ES-I3 (cell line): ENCODE data around the gene ATP10A.

Source experiments
- H3K36me3 ChIP-seq: 2 replicates; pipeline ENCODE4 v1.6.1; 2013; ENCODE audit warnings: mild to moderate bottlenecking, low read length, control low read depth, moderate library complexity; ENCODE audit not compliant: insufficient read depth
- H3K4me1 ChIP-seq: 2 replicates; pipeline ENCODE4 v1.6.1; 2013; ENCODE audit warnings: mild to moderate bottlenecking, control low read depth, low read length; ENCODE audit not compliant: insufficient read depth
- H3K9ac ChIP-seq: 2 replicates; pipeline ENCODE4 v1.6.1; 2013; ENCODE audit warnings: low read depth, mild to moderate bottlenecking, low read length, moderate library complexity
- H3K9me3 ChIP-seq: 2 replicates; pipeline ENCODE4 v1.6.1; 2013; ENCODE audit warnings: mild to moderate bottlenecking, low read length, moderate library complexity; ENCODE audit not compliant: control insufficient read depth, insufficient read depth

ATP10A gene

GRCh38 chr15:25713736-25714537, 149.2 kb downstream of the ATP10A start:
- Histone ChIP-seq H3K36me3 (no peaks in the 10 kb centered on the region), H3K9me3 (no peaks in the 10 kb centered on the region), H3K9ac (no peak overlapping the region), H3K4me1 (no peaks in the 10 kb centered on the region)

GRCh38 chr15:25712961-25713355, 150.2 kb downstream of the ATP10A start:
- no peaks in the 10 kb centered on the region for H3K4me1 ChIP-seq
- H3K9me3 ChIP-seq, result no peaks in the 10 kb centered on the region
- no peak overlapping the region for H3K9ac ChIP-seq
- no peaks in the 10 kb centered on the region for H3K36me3 ChIP-seq

- Histone ChIP-seq H3K36me3 (no peaks in the 10 kb centered on the region), H3K9me3 (no peaks in the 10 kb centered on the region), H3K9ac (no peak overlapping the region), H3K4me1 (no peaks in the 10 kb centered on the region)
These were observed 150.8 kb downstream of the ATP10A start for GRCh38 chr15:25712192-25712960.

GRCh38 chr15:25711691-25712090, 151.4 kb downstream of the ATP10A start:
- Histone ChIP-seq H3K36me3 (no peaks in the 10 kb centered on the region), H3K9ac (no peak overlapping the region), H3K4me1 (no peaks in the 10 kb centered on the region), H3K9me3 (no peaks in the 10 kb centered on the region)

GRCh38 chr15:25711164-25711563, 152.0 kb downstream of the ATP10A start:
- H3K36me3 ChIP-seq, result no peaks in the 10 kb centered on the region
- no peak overlapping the region for H3K9ac ChIP-seq
- H3K9me3 ChIP-seq, result no peaks in the 10 kb centered on the region
- no peaks in the 10 kb centered on the region for H3K4me1 ChIP-seq

GRCh38 chr15:25710184-25710583, 152.9 kb downstream of the ATP10A start:
- H3K9me3 ChIP-seq, result no peaks in the 10 kb centered on the region
- no peaks in the 10 kb centered on the region for H3K36me3 ChIP-seq
- no peak overlapping the region for H3K9ac ChIP-seq
- no peaks in the 10 kb centered on the region for H3K4me1 ChIP-seq

GRCh38 chr15:25709437-25710159, 153.5 kb downstream of the ATP10A start:
- Histone ChIP-seq H3K9ac (no peak overlapping the region), H3K9me3 (no peaks in the 10 kb centered on the region), H3K36me3 (no peaks in the 10 kb centered on the region), H3K4me1 (no peaks in the 10 kb centered on the region)

- H3K9me3 ChIP-seq, result no peaks in the 10 kb centered on the region
- no peaks in the 10 kb centered on the region for H3K36me3 ChIP-seq
- H3K9ac ChIP-seq, result no peak overlapping the region
- H3K4me1 ChIP-seq, result no peaks in the 10 kb centered on the region
These were observed 154.7 kb downstream of the ATP10A start for GRCh38 chr15:25708391-25708790.

- H3K9ac ChIP-seq, result no peak overlapping the region
- H3K36me3 ChIP-seq, result no peaks in the 10 kb centered on the region
- no peaks in the 10 kb centered on the region for H3K9me3 ChIP-seq
- H3K4me1 ChIP-seq, result no peaks in the 10 kb centered on the region
These were observed 155.3 kb downstream of the ATP10A start for GRCh38 chr15:25707656-25708365.

- no peak overlapping the region for H3K9ac ChIP-seq
- no peaks in the 10 kb centered on the region for H3K4me1 ChIP-seq
- no peaks in the 10 kb centered on the region for H3K9me3 ChIP-seq
- no peaks in the 10 kb centered on the region for H3K36me3 ChIP-seq
These were observed 156.8 kb downstream of the ATP10A start for GRCh38 chr15:25706176-25706955.

GRCh38 chr15:25705433-25706115, 157.6 kb downstream of the ATP10A start:
- H3K9me3 ChIP-seq, result no peaks in the 10 kb centered on the region
- H3K36me3 ChIP-seq, result no peaks in the 10 kb centered on the region
- H3K9ac ChIP-seq, result no peak overlapping the region
- no peaks in the 10 kb centered on the region for H3K4me1 ChIP-seq

- H3K36me3 ChIP-seq, result no peaks in the 10 kb centered on the region
- H3K9ac ChIP-seq, result no peak overlapping the region
- no peaks in the 10 kb centered on the region for H3K9me3 ChIP-seq
- H3K4me1 ChIP-seq, result no peaks in the 10 kb centered on the region
These were observed 159.4 kb downstream of the ATP10A start for GRCh38 chr15:25703726-25704125.
